ENCODE results near the gene SORL1. TPM values are rescaled to one million over a fixed set of nuclear protein-coding genes. Genes with fewer than 3 reads are reported as not detected.

The SORL1 gene
- total and polyA plus RNA-seq, 2 of the 13 experiments (the other 11 are each of a cell fraction or from before 2014, with no cell fraction given): 21.3 to 148 TPM

GRCh38 chr11:121564948-121565684 is 113.0 kb downstream of the SORL1 start (continued):
- TF ChIP-seq UBTF (CRISPR knock-in tag; IDR thresholded peaks at IDR 0.05) (no peak), ZNF609 (CRISPR knock-in tag; IDR thresholded peaks at IDR 0.05; ENCODE audit: borderline replicate concordance) (peak; percentile 68; the same call in 1 of the 2 replicates), ATF4 (CRISPR knock-in tag; IDR thresholded peaks at IDR 0.05) (peak; percentile 78 to 99), SMAD9 (CRISPR knock-in tag; IDR thresholded peaks at IDR 0.05) (no peak), ZNF264 (CRISPR knock-in tag; IDR thresholded peaks at IDR 0.05) (peak; percentile 70; the same call in 1 of the 2 replicates), FOXM1 (CRISPR knock-in tag; IDR thresholded peaks at IDR 0.05) (no peak), MIXL1 (CRISPR knock-in tag; IDR thresholded peaks at IDR 0.05) (peak; percentile 98)
- TF ChIP-seq, protein P1, sequence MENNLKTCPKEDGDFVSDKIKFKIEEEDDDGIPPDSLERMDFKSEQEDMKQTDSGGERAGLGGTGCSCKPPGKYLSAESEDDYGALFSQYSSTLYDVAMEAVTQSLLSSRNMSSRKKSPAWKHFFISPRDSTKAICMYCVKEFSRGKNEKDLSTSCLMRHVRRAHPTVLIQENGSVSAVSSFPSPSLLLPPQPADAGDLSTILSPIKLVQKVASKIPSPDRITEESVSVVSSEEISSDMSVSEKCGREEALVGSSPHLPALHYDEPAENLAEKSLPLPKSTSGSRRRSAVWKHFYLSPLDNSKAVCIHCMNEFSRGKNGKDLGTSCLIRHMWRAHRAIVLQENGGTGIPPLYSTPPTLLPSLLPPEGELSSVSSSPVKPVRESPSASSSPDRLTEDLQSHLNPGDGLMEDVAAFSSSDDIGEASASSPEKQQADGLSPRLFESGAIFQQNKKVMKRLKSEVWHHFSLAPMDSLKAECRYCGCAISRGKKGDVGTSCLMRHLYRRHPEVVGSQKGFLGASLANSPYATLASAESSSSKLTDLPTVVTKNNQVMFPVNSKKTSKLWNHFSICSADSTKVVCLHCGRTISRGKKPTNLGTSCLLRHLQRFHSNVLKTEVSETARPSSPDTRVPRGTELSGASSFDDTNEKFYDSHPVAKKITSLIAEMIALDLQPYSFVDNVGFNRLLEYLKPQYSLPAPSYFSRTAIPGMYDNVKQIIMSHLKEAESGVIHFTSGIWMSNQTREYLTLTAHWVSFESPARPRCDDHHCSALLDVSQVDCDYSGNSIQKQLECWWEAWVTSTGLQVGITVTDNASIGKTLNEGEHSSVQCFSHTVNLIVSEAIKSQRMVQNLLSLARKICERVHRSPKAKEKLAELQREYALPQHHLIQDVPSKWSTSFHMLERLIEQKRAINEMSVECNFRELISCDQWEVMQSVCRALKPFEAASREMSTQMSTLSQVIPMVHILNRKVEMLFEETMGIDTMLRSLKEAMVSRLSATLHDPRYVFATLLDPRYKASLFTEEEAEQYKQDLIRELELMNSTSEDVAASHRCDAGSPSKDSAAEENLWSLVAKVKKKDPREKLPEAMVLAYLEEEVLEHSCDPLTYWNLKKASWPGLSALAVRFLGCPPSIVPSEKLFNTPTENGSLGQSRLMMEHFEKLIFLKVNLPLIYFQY (CRISPR knock-in tag; IDR thresholded peaks at IDR 0.05; ENCODE audit: borderline replicate concordance): peak; percentile 40; the same call in 1 of the 2 replicates
- TF ChIP-seq, protein P2, sequence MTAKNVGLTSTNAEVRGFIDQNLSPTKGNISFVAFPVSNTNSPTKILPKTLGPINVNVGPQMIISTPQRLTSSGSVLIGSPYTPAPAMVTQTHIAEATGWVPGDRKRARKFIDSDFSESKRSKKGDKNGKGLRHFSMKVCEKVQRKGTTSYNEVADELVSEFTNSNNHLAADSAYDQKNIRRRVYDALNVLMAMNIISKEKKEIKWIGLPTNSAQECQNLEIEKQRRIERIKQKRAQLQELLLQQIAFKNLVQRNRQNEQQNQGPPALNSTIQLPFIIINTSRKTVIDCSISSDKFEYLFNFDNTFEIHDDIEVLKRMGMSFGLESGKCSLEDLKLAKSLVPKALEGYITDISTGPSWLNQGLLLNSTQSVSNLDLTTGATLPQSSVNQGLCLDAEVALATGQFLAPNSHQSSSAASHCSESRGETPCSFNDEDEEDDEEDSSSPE (CRISPR knock-in tag; IDR thresholded peaks at IDR 0.05): 0 out of 2 replicates have a peak, but pooled peaks have one; percentile 17
- TF ChIP-seq, protein P3, sequence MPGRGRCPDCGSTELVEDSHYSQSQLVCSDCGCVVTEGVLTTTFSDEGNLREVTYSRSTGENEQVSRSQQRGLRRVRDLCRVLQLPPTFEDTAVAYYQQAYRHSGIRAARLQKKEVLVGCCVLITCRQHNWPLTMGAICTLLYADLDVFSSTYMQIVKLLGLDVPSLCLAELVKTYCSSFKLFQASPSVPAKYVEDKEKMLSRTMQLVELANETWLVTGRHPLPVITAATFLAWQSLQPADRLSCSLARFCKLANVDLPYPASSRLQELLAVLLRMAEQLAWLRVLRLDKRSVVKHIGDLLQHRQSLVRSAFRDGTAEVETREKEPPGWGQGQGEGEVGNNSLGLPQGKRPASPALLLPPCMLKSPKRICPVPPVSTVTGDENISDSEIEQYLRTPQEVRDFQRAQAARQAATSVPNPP (CRISPR knock-in tag; IDR thresholded peaks at IDR 0.05): peak; percentile 16; the same call in 1 of the 2 replicates
- TF ChIP-seq, protein P4, sequence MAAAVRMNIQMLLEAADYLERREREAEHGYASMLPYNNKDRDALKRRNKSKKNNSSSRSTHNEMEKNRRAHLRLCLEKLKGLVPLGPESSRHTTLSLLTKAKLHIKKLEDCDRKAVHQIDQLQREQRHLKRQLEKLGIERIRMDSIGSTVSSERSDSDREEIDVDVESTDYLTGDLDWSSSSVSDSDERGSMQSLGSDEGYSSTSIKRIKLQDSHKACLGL (CRISPR knock-in tag; IDR thresholded peaks at IDR 0.05): no peak

Measured in HepG2 (cell line).